Mucosa of rectum (tissue), 2 donors: ENCODE results near the gene ZRANB1.

Experiments
- H3K27ac ChIP-seq, 2 donors: one replicate each; pipeline ENCODE4 v1.7.0; 2013; ENCODE audit warnings: inconsistent platforms in 2 of 2, low read depth in 2 of 2, low read length in 2 of 2
- H3K27me3 ChIP-seq, 2 donors: one replicate each; pipeline ENCODE4 v1.7.0; 2013; ENCODE audit warnings: low read length in 2 of 2; ENCODE audit not compliant: control insufficient read depth in 2 of 2, insufficient read depth in 2 of 2
- H3K36me3 ChIP-seq, 2 donors: one replicate each; pipeline ENCODE4 v1.7.0; 2013; ENCODE audit warnings: low read length in 2 of 2; ENCODE audit not compliant: control insufficient read depth in 2 of 2, insufficient read depth in 2 of 2
- H3K4me1 ChIP-seq, 2 donors: one replicate each; pipeline ENCODE4 v1.7.0; 2013; ENCODE audit warnings: low read length in 2 of 2, mild to moderate bottlenecking in 1 of 2; ENCODE audit not compliant: control insufficient read depth in 2 of 2, insufficient read depth in 2 of 2
- H3K4me3 ChIP-seq, 2 donors: one replicate each; pipeline ENCODE4 v1.7.0; 2013; ENCODE audit warnings: low read length in 2 of 2
- H3K9ac ChIP-seq, 2 donors: one replicate each; pipeline ENCODE4 v1.7.0; 2013; ENCODE audit warnings: low read length in 2 of 2, low read depth in 1 of 2, mild to moderate bottlenecking in 1 of 2
- H3K9me3 ChIP-seq, 2 donors: one replicate each; pipeline ENCODE4 v1.7.0; 2013; ENCODE audit warnings: low read length in 2 of 2; ENCODE audit not compliant: control insufficient read depth in 2 of 2
- donor health status: healthy.
- donor health status: Normal muscosa, but diverticular disease.

ZRANB1 gene

DNA sequence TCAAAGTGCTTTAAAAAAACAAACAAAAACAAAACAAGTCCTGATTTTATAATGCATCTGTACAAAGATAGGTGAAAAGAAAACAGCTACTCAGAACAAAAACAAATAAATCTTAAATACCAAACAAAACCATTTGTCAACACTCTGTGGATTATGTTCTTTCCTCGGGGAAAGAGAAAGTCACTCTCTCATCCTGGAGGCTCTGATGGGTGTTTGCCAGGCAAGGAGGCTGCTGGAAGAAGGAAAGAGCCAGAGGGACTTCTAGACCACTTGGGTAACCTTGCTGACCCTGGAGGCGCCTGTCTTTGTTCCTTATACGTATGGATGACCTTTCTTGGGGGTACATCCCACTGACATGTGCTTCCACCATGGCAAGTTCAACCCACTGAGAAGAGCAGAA lies 92.8 kb downstream of the ZRANB1 start:
- Histone ChIP-seq H3K27ac (no peak overlapping the region), H3K4me3 (no peak overlapping the region), H3K27me3 (no peaks in the 10 kb centered on the region), H3K36me3 (peaks cover 6 to 11% of the 10 kb centered on the region in 2 donors), H3K9ac (no peak overlapping the region), H3K9me3 (no peaks in the 10 kb centered on the region), H3K4me1 (peaks cover 6 to 13% of the 10 kb centered on the region in 2 donors)

DNA sequence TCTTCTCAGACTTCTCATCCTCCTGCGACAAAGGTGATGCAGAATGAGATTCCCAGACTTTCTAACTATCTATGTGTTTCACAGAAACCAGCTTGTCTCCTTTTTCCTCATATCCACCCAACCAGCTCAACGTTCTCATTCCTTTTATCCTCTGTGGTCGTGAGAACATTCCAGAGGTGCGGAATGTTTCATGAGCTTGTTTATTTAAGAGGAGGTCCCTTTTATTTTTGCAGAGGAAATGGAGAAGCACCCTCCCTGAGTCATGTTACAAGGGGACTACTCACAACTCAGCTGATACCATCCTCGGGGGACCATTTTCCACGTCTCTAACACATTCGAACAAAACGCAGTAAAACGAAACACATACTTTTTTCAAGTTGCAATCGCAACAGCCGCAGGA lies 93.2 kb downstream of the ZRANB1 start:
- Histone ChIP-seq H3K27ac (no peak overlapping the region), H3K9ac (no peak overlapping the region), H3K36me3 (peaks cover 6 to 10% of the 10 kb centered on the region in 2 donors), H3K9me3 (no peaks in the 10 kb centered on the region), H3K4me3 (no peak overlapping the region), H3K27me3 (no peaks in the 10 kb centered on the region), H3K4me1 (peaks cover 7 to 14% of the 10 kb centered on the region in 2 donors)

DNA sequence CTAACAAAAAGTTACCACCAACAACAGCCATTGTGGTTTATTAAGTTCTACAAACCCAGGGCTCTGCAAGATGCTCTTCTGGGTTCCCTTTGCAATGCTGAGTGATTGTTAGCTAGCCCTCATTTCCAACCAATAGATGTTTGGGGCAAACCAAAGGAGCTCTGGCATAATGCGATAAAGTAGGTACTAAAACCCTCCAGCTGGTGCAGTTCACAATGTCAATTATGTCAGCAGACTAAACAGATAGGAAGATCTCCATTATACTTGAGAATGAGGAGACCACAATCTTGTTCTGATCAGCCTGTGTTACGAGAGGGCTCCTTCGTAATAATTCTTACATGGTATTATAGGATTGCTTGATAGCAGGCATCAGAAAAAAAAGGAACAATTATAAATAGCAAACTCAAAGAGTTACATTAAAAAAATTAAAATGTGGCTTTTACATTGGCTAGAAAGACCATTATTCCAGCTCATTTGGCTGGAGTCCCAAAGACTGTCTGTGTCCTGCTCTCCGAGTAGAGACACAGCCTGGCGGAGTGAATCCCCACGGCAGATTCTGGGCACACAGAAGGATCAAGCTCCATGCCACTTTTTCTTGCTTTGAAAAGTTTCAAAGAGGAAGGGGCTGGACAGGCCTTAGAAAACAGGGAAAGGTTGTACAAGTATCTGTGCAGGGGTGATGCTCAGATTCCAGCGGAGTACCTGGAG lies 93.8 kb downstream of the ZRANB1 start:
- H3K9ac ChIP-seq = no peak overlapping the region
- H3K4me1 ChIP-seq = peaks cover 7 to 14% of the 10 kb centered on the region in 2 donors
- no peaks in the 10 kb centered on the region for H3K9me3 ChIP-seq
- H3K36me3 ChIP-seq = peaks cover 6 to 10% of the 10 kb centered on the region in 2 donors
- H3K4me3 ChIP-seq = no peak overlapping the region
- no peaks in the 10 kb centered on the region for H3K27me3 ChIP-seq
- no peak overlapping the region for H3K27ac ChIP-seq

DNA sequence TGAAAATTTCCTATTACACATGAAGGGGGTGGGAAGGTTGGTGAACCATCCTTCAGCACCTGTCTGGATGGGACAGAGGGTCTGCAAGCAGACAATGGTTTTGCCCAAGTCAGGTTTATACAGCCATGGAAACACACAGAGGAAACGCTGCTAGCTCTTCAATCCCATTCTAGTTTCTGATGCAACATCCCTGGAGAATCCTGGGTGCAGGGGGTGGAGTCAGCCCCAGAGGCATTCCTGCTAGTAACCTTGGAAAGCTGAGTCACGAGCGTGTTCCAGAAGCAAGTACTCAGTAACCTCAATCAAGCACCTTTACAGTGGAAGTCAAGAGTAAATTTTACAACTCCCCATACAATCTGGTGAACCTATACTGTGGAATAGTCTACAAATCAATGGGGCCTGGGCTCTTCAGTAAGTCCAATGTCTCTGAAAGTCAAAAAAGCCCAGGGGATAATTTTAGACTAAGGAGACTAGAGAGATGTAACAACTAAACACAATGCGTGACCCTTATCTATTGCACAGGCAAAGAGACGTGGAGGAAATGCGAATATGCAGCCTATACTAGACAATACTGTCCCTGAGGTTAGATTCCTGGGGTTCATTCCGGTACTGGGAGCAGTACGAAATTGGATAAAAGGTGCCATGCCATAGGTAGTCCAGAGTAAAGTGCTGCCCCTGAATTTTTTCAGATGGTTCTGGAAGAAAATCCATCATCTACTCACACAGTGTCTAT lies 95.4 kb downstream of the ZRANB1 start:
- H3K9ac ChIP-seq = no peak overlapping the region
- no peaks in the 10 kb centered on the region for H3K27me3 ChIP-seq
- H3K4me3 ChIP-seq = no peak overlapping the region
- peaks cover 6 to 10% of the 10 kb centered on the region in 2 donors for H3K36me3 ChIP-seq
- no peaks in the 10 kb centered on the region for H3K9me3 ChIP-seq
- peaks cover 7 to 14% of the 10 kb centered on the region in 2 donors for H3K4me1 ChIP-seq
- H3K27ac ChIP-seq = no peak overlapping the region
